Spleen (tissue), 7 donors: Measurements from ENCODE around the gene BSN.
"Not testable (repeated sequence)": the region's sequence is repeated elsewhere in the genome, so short reads cannot be mapped to it uniquely, and the experiment has no call there.

Experiments
- CTCF ChIP-seq, 11 experiments: fragments of 200-600 bp in 7 of 11; fragments of 450-650 bp in 4 of 11; sonication (generic) in 4 of 11; IDR thresholded peaks in 8 of 11; conservative IDR thresholded peaks in 3 of 11; 1 replicate in 7 of 11; 2 replicates in 4 of 11; pipeline versions ENCODE4 v1.4.0 to v1.8.0; 2016 to 2021; ENCODE audit warnings: antibody characterized with exemption in 11 of 11, inconsistent platforms in 4 of 11, mild to moderate bottlenecking in 1 of 11
- POLR2A ChIP-seq, 3 donors: fragments of 450-650 bp; IDR thresholded peaks; one replicate each; pipeline ENCODE4 v1.5.1; 2017; ENCODE audit warnings: antibody characterized with exemption in 3 of 3, mild to moderate bottlenecking in 1 of 3
- POLR2AphosphoS5 ChIP-seq, 3 donors: sonication (generic); formaldehyde crosslinking; IDR thresholded peaks; one replicate each; pipeline ENCODE4 v1.5.1; 2017; ENCODE audit warnings: antibody characterized with exemption in 3 of 3
- donor health status: DM: no; HTN: no; CAD: no; lungs with moderate emphysema.
- donor health status: DM: no; HTN: no; CAD: no.
- donor health status: DM: no; HTN: no; CAD: no.

DNA sequence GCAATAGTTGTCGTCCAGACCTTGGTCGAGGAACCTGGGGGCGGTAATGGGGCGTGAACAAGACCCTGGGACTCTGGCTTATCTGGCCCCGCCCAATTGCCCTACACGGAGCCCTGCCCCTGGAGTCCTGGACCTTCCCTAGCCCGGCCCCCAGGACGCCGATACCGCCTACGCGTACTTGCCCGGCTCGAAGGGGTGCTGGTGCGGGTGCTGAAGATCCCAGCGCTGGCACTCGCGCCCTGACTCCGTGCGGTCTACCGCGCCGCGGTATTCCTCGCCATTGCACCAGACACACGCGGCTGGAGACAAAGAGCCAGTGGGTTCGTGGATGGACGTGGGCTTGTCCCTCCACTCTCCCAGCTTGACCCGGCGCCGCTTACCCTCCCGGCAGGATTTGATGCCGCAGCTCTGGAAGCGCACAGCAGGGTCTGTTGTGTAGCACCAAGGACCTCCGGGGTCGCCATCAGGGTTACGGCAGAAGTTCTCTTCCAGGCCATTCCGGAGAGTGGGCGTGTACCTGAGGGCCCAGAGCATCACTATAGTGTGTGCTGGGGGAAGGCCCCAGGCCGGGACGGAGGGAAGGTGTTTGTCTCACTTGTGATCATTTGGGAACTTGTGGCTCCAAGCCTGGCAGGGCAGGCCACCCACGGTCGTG lies 132.6 kb downstream of the BSN start:
- TF ChIP-seq CTCF (IDR thresholded peaks at IDR 0.05 in 8 of 11, conservative IDR thresholded peaks at IDR 0.05 in 3 of 11); POLR2A (IDR thresholded peaks at IDR 0.05): not testable (repeated sequence)
- TF ChIP-seq POLR2AphosphoS5 (IDR thresholded peaks at IDR 0.05), result peak in 2 of 3 donors; percentile 39 to 53
